ENCODE results near the gene PANX1.

GRCh38 chr11:94145916-94146315 is 17.3 kb downstream of the PANX1 start:
- no peak for TF ChIP-seq POLR2A (IDR thresholded peaks at IDR 0.05; ENCODE audit: low read depth, low read length)
- TF ChIP-seq TAF1 (IDR thresholded peaks at IDR 0.05; ENCODE audit: borderline replicate concordance, low read depth, low read length) = no peak
